ENCODE results near the gene STAG1.

DNA sequence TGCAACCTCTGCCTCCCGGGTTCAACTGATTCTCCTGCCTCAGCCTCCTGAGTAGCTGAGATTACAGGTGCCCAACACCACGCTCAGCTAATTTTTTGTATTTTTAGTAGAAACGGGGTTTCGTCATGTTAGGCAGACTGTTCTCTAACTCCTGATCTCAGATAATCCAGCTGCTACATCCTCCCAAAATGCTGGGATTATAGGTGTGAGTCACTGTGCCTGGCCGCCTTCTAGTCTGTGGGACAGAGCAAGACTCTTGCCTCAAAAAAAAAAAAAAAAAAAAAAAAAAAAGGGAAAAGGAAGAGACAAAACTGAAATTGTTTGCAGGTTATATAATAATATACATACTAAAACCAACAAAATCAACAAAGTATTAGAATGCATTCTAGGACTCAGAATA lies 286.9 kb downstream of the STAG1 start:
- TF ChIP-seq, protein P1, sequence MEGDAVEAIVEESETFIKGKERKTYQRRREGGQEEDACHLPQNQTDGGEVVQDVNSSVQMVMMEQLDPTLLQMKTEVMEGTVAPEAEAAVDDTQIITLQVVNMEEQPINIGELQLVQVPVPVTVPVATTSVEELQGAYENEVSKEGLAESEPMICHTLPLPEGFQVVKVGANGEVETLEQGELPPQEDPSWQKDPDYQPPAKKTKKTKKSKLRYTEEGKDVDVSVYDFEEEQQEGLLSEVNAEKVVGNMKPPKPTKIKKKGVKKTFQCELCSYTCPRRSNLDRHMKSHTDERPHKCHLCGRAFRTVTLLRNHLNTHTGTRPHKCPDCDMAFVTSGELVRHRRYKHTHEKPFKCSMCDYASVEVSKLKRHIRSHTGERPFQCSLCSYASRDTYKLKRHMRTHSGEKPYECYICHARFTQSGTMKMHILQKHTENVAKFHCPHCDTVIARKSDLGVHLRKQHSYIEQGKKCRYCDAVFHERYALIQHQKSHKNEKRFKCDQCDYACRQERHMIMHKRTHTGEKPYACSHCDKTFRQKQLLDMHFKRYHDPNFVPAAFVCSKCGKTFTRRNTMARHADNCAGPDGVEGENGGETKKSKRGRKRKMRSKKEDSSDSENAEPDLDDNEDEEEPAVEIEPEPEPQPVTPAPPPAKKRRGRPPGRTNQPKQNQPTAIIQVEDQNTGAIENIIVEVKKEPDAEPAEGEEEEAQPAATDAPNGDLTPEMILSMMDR (IDR thresholded peaks at IDR 0.05; ENCODE audit: insufficient read depth, low read length), result no peak
- no peak for TF ChIP-seq POLR2AphosphoS5 (IDR thresholded peaks at IDR 0.05; ENCODE audit: low read depth)
- TF ChIP-seq, protein P2, sequence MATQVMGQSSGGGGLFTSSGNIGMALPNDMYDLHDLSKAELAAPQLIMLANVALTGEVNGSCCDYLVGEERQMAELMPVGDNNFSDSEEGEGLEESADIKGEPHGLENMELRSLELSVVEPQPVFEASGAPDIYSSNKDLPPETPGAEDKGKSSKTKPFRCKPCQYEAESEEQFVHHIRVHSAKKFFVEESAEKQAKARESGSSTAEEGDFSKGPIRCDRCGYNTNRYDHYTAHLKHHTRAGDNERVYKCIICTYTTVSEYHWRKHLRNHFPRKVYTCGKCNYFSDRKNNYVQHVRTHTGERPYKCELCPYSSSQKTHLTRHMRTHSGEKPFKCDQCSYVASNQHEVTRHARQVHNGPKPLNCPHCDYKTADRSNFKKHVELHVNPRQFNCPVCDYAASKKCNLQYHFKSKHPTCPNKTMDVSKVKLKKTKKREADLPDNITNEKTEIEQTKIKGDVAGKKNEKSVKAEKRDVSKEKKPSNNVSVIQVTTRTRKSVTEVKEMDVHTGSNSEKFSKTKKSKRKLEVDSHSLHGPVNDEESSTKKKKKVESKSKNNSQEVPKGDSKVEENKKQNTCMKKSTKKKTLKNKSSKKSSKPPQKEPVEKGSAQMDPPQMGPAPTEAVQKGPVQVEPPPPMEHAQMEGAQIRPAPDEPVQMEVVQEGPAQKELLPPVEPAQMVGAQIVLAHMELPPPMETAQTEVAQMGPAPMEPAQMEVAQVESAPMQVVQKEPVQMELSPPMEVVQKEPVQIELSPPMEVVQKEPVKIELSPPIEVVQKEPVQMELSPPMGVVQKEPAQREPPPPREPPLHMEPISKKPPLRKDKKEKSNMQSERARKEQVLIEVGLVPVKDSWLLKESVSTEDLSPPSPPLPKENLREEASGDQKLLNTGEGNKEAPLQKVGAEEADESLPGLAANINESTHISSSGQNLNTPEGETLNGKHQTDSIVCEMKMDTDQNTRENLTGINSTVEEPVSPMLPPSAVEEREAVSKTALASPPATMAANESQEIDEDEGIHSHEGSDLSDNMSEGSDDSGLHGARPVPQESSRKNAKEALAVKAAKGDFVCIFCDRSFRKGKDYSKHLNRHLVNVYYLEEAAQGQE (IDR thresholded peaks at IDR 0.05; ENCODE audit: insufficient replicate concordance, low read depth), result no peak
